H9 (cell line): Measurements from ENCODE around the gene CPLX1. TPM values are rescaled to one million over a fixed set of nuclear protein-coding genes. Genes with fewer than 3 reads are reported as not detected.

Experiments
- DNase-seq: peaks from one replicate; pipeline ENCODE4 v3.0.0-alpha.2; 2017
- H2AFZ ChIP-seq: one replicate; pipeline ENCODE4 v1.6.1; 2013; ENCODE audit warnings: mild to moderate bottlenecking, low read length, control low read depth, moderate library complexity
- H2AK5ac ChIP-seq: 2 replicates; pipeline ENCODE4 v1.6.1; 2013; ENCODE audit warnings: low read length, control low read depth, mixed read lengths; ENCODE audit not compliant: insufficient read length
- H2BK120ac ChIP-seq: one replicate; pipeline ENCODE4 v1.6.1; 2013; ENCODE audit warnings: low read depth, mild to moderate bottlenecking, low read length, control low read depth, inconsistent platforms; ENCODE audit not compliant: poor library complexity, severe bottlenecking
- H2BK12ac ChIP-seq: 2 replicates; pipeline ENCODE4 v1.6.1; 2013; ENCODE audit warnings: low read length, control low read depth, mixed read lengths, low read depth; ENCODE audit not compliant: insufficient read length
- H2BK15ac ChIP-seq: 2 replicates; pipeline ENCODE4 v1.6.1; 2013; ENCODE audit warnings: low read depth, low read length, control low read depth
- H2BK20ac ChIP-seq: one replicate; pipeline ENCODE4 v1.6.1; 2013; ENCODE audit warnings: low read depth, mild to moderate bottlenecking, low read length, control low read depth, inconsistent platforms; ENCODE audit not compliant: poor library complexity, severe bottlenecking
- H2BK5ac ChIP-seq: 2 replicates; pipeline ENCODE4 v1.6.1; 2013; ENCODE audit warnings: low read length, control low read depth, mixed read lengths; ENCODE audit not compliant: insufficient read length
- H3K14ac ChIP-seq: 2 replicates; pipeline ENCODE4 v1.6.1; 2013; ENCODE audit warnings: low read length, control low read depth; ENCODE audit not compliant: insufficient read depth
- H3K18ac ChIP-seq: 2 replicates; pipeline ENCODE4 v1.6.1; 2013; ENCODE audit warnings: low read depth, mild to moderate bottlenecking, mixed read lengths, low read length, control low read depth; ENCODE audit not compliant: insufficient read length
- H3K23ac ChIP-seq: 2 replicates; pipeline ENCODE4 v1.6.1; 2013; ENCODE audit warnings: low read length, control low read depth, mixed read lengths, low read depth; ENCODE audit not compliant: insufficient read length
- H3K23me2 ChIP-seq: 2 replicates; pipeline ENCODE4 v1.6.1; 2013; ENCODE audit warnings: low read depth, mild to moderate bottlenecking, mixed read lengths, low read length, control low read depth; ENCODE audit not compliant: insufficient read length, poor library complexity, severe bottlenecking
- H3K27ac ChIP-seq: 2 replicates; pipeline ENCODE4 v1.5.1; 2013; ENCODE audit warnings: low read length, control low read depth, mixed read lengths, low read depth; ENCODE audit not compliant: insufficient read length
- H3K27me3 ChIP-seq: 2 replicates; pipeline ENCODE4 v1.6.1; 2013; ENCODE audit warnings: low read length, control low read depth, inconsistent platforms; ENCODE audit not compliant: insufficient read depth
- H3K4ac ChIP-seq: 2 replicates; pipeline ENCODE4 v1.6.1; 2013; ENCODE audit warnings: low read depth, mild to moderate bottlenecking, control low read depth, inconsistent platforms, low read length, moderate library complexity
- H3K4me1 ChIP-seq: 2 replicates; pipeline ENCODE4 v1.6.1; 2013; ENCODE audit warnings: low read length, control low read depth, inconsistent platforms; ENCODE audit not compliant: insufficient read depth
- H3K4me2 ChIP-seq: 2 replicates; pipeline ENCODE4 v1.6.1; 2013; ENCODE audit warnings: low read length, control low read depth, mixed read lengths; ENCODE audit not compliant: insufficient read length, insufficient read depth
- H3K56ac ChIP-seq: 2 replicates; pipeline ENCODE4 v1.6.1; 2013; ENCODE audit warnings: low read depth, mild to moderate bottlenecking, mixed read lengths, low read length, control low read depth; ENCODE audit not compliant: insufficient read length
- H3K79me1 ChIP-seq: 2 replicates; pipeline ENCODE4 v1.6.1; 2013; ENCODE audit warnings: low read depth, mild to moderate bottlenecking, moderate library complexity, low read length, control low read depth, inconsistent platforms; ENCODE audit not compliant: insufficient read depth, poor library complexity, severe bottlenecking
- H3K79me2 ChIP-seq: 2 replicates; pipeline ENCODE4 v1.6.1; 2013; ENCODE audit warnings: low read length, control low read depth, inconsistent platforms; ENCODE audit not compliant: insufficient read depth
- H3K9ac ChIP-seq: 2 replicates; pipeline ENCODE4 v1.6.1; 2013; ENCODE audit warnings: low read length, control low read depth, mixed read lengths; ENCODE audit not compliant: insufficient read length; ENCODE audit errors: extremely low read depth
- H3K9me3 ChIP-seq: one replicate; pipeline ENCODE4 v1.6.1; 2013; ENCODE audit warnings: low read depth, low read length, inconsistent platforms; ENCODE audit not compliant: control insufficient read depth
- H3T11ph ChIP-seq: one replicate; pipeline ENCODE4 v1.6.1; 2013; ENCODE audit warnings: mild to moderate bottlenecking, low read length, control low read depth, inconsistent platforms
- H4K20me1 ChIP-seq: one replicate; pipeline ENCODE4 v1.6.1; 2013; ENCODE audit not compliant: control insufficient read depth, insufficient read length, insufficient read depth
- H4K5ac ChIP-seq: 2 replicates; pipeline ENCODE4 v1.6.1; 2013; ENCODE audit warnings: low read depth, mild to moderate bottlenecking, mixed read lengths, low read length, control low read depth; ENCODE audit not compliant: insufficient read length
- H4K8ac ChIP-seq: replicated peaks from 2 replicates; pipeline ENCODE4 v1.6.1; 2013; ENCODE audit warnings: low read length, control low read depth, mixed read lengths, low read depth; ENCODE audit not compliant: insufficient read length
- H4K91ac ChIP-seq: 2 replicates; pipeline ENCODE4 v1.6.1; 2013; ENCODE audit warnings: low read depth, mild to moderate bottlenecking, moderate library complexity, mixed read lengths, low read length, control low read depth; ENCODE audit not compliant: insufficient read length
- H3K27ac Mint-ChIP-seq, 3 experiments: 2 replicates in 2 of 3; 3 replicates in 1 of 3; pipeline ENCODE4 v1.8.0; 2020 to 2021; ENCODE audit warnings: mixed read lengths in 3 of 3, mild to moderate bottlenecking in 1 of 3, moderate library complexity in 1 of 3
- H3K27me3 Mint-ChIP-seq: 2 replicates; pipeline ENCODE4 v1.8.0; 2021; ENCODE audit warnings: low read depth, mild to moderate bottlenecking, moderate library complexity, mixed read lengths
- H3K36me3 Mint-ChIP-seq, 3 experiments: 2 replicates in 2 of 3; 3 replicates in 1 of 3; pipeline ENCODE4 v1.8.0; 2020 to 2021; ENCODE audit warnings: low read depth in 3 of 3, mixed read lengths in 3 of 3; ENCODE audit not compliant: insufficient read depth in 1 of 3
- H3K4me1 Mint-ChIP-seq, 2 experiments: 2 replicates each; pipeline ENCODE4 v1.8.0; 2020; ENCODE audit warnings: mixed read lengths in 2 of 2
- H3K4me3 Mint-ChIP-seq, 2 experiments: 2 replicates in 1 of 2; 3 replicates in 1 of 2; pipeline ENCODE4 v1.8.0; 2020 to 2021; ENCODE audit warnings: mild to moderate bottlenecking in 2 of 2, mixed read lengths in 2 of 2, moderate library complexity in 1 of 2
- H3K9me3 Mint-ChIP-seq, 2 experiments: 2 replicates in 1 of 2; 3 replicates in 1 of 2; pipeline ENCODE4 v1.8.0; 2020; ENCODE audit warnings: mild to moderate bottlenecking in 2 of 2, mixed read lengths in 2 of 2, moderate library complexity in 1 of 2
- CTCF ChIP-seq: fragments of 200-600 bp; sonication (generic); conservative IDR thresholded peaks from 3 replicates; pipeline ENCODE4 v1.8.0; 2021; ENCODE audit warnings: antibody characterized with exemption, mild to moderate bottlenecking
- WGBS: extraction: QIAGEN DNeasy Blood & Tissue Kit; methylation state at CpG from one replicate; pipeline ENCODE4 v1.1.7; 2013; ENCODE audit warnings: missing lambda C conversion rate, low lambda C conversion rate, mixed read lengths; ENCODE audit not compliant: insufficient read length; ENCODE audit errors: extremely low coverage; 5-methylcytosine and 5-hydroxymethylcytosine counted together
- total RNA-seq: library from RNA; stranded (reverse); gene quantifications from 2 replicates; pipeline ENCODE4 v1.2.1, GENCODE V29; 2021

Gene CPLX1
- total RNA-seq, 1 experiment from 2014 or later = 0.90 TPM

GRCh38 chr4:865572-865971 is 39.6 kb upstream of the CPLX1 start:
- H3K27ac Mint-ChIP-seq = no peak overlapping the region; a peak in 1 of 7 replicates
- no peaks in the 10 kb centered on the region for H3K79me1 ChIP-seq
- no peak for TF ChIP-seq CTCF
- H4K8ac ChIP-seq = no peak overlapping the region
- no peak overlapping the region for H3K9ac ChIP-seq
- no peak overlapping the region for H3K4me3 Mint-ChIP-seq
- no peaks in the 10 kb centered on the region for H3K23me2 ChIP-seq
- no peak overlapping the region for H2BK15ac ChIP-seq
- no peak overlapping the region for H2BK20ac ChIP-seq
- H3K27ac ChIP-seq = no peak overlapping the region
- no peak overlapping the region for H3K23ac ChIP-seq
- H4K20me1 ChIP-seq = peaks cover 4% of the 10 kb centered on the region
- no peaks in the 10 kb centered on the region for H3K27me3 ChIP-seq
- H3K36me3 Mint-ChIP-seq = peaks cover 26 to 65% (median 58%) of the 10 kb centered on the region in 3 experiments
- H3K79me2 ChIP-seq = no peaks in the 10 kb centered on the region
- H4K5ac ChIP-seq = no peak overlapping the region
- no peak overlapping the region for H2BK5ac ChIP-seq
- no peak overlapping the region for H2BK12ac ChIP-seq
- H3K9me3 ChIP-seq = no peaks in the 10 kb centered on the region
- H4K91ac ChIP-seq = no peak overlapping the region
- H2BK120ac ChIP-seq = no peak overlapping the region
- no peak overlapping the region for H3K14ac ChIP-seq
- H3K9me3 Mint-ChIP-seq = no peaks in the 10 kb centered on the region; a peak in 1 of 5 replicates
- H3T11ph ChIP-seq = no peak overlapping the region
- no peak overlapping the region for H2AFZ ChIP-seq
- no peak overlapping the region for H3K56ac ChIP-seq
- no peak overlapping the region for H3K18ac ChIP-seq
- no peaks in the 10 kb centered on the region for H3K4me1 Mint-ChIP-seq
- no peaks in the 10 kb centered on the region for H3K4me1 ChIP-seq
- H3K27me3 Mint-ChIP-seq = no peaks in the 10 kb centered on the region
- H3K4ac ChIP-seq = no peak overlapping the region
- no CpG with 5 or more reads among the region's 18 CpGs for WGBS
- no peak overlapping the region for H3K4me2 ChIP-seq
- DNase-seq = no peak
- no peak overlapping the region for H2AK5ac ChIP-seq
